ENCODE data around the gene GFRA3. TPM values are rescaled to one million over a fixed set of nuclear protein-coding genes. Genes with fewer than 3 reads are reported as not detected.

The GFRA3 gene
- total RNA-seq, 1 experiment from 2014 or later = 0.83 TPM

- intact Hi-C loops (cut with micrococcal nuclease; ENCODE audit: unreplicated experiment) = no loop called here
- Mint-ChIP-seq H3K4me3 (ENCODE audit: low read depth, unreplicated experiment) (no peak overlapping the region), H3K27ac (ENCODE audit: unreplicated experiment) (no peak overlapping the region), H3K27me3 (ENCODE audit: unreplicated experiment) (peaks cover 74% of the 10 kb centered on the region), H3K36me3 (ENCODE audit: insufficient read depth, unreplicated experiment) (no peaks in the 10 kb centered on the region), H3K4me1 (ENCODE audit: low read depth, unreplicated experiment) (no peaks in the 10 kb centered on the region), H3K9me3 (ENCODE audit: low read depth, unreplicated experiment) (no peaks in the 10 kb centered on the region)
- BruUV-seq (replicated peaks) = no TSS peak
- CTCF ChIA-PET = interaction anchor here (1.3 kb wide), 1 partner anchor 39 kb away, joined by 4 read pairs; no protein-coding TSS in a partner anchor
- TF ChIP-seq, protein P1, sequence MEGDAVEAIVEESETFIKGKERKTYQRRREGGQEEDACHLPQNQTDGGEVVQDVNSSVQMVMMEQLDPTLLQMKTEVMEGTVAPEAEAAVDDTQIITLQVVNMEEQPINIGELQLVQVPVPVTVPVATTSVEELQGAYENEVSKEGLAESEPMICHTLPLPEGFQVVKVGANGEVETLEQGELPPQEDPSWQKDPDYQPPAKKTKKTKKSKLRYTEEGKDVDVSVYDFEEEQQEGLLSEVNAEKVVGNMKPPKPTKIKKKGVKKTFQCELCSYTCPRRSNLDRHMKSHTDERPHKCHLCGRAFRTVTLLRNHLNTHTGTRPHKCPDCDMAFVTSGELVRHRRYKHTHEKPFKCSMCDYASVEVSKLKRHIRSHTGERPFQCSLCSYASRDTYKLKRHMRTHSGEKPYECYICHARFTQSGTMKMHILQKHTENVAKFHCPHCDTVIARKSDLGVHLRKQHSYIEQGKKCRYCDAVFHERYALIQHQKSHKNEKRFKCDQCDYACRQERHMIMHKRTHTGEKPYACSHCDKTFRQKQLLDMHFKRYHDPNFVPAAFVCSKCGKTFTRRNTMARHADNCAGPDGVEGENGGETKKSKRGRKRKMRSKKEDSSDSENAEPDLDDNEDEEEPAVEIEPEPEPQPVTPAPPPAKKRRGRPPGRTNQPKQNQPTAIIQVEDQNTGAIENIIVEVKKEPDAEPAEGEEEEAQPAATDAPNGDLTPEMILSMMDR (IDR thresholded peaks at IDR 0.05; ENCODE audit: unreplicated experiment) = no peak
- no peak for DNase-seq
Measured at GRCh38 chr5:138243794-138244193, 30.6 kb downstream of the GFRA3 start.

- CTCF ChIA-PET = interaction anchor here (0.5 to 0.8 kb wide), 3 partner anchors 28 to 241 kb away, joined by 3 to 4 read pairs (median 4); partner anchors contain the start of gene CDC23
- Mint-ChIP-seq H3K4me3 (ENCODE audit: low read depth, unreplicated experiment) (peak overlapping the region; percentile 57), H3K27me3 (ENCODE audit: unreplicated experiment) (peaks cover 74% of the 10 kb centered on the region), H3K4me1 (ENCODE audit: low read depth, unreplicated experiment) (no peaks in the 10 kb centered on the region), H3K36me3 (ENCODE audit: insufficient read depth, unreplicated experiment) (no peaks in the 10 kb centered on the region), H3K9me3 (ENCODE audit: low read depth, unreplicated experiment) (no peaks in the 10 kb centered on the region), H3K27ac (ENCODE audit: unreplicated experiment) (no peak overlapping the region)
- BruUV-seq (replicated peaks) = no TSS peak
- intact Hi-C loops (cut with micrococcal nuclease; ENCODE audit: unreplicated experiment) = no loop called here
- DNase-seq = peak; percentile 25
- TF ChIP-seq, protein P1 (IDR thresholded peaks at IDR 0.05; ENCODE audit: unreplicated experiment) = no peak
Measured at GRCh38 chr5:138241688-138242571, 32.5 kb downstream of the GFRA3 start.

DNA sequence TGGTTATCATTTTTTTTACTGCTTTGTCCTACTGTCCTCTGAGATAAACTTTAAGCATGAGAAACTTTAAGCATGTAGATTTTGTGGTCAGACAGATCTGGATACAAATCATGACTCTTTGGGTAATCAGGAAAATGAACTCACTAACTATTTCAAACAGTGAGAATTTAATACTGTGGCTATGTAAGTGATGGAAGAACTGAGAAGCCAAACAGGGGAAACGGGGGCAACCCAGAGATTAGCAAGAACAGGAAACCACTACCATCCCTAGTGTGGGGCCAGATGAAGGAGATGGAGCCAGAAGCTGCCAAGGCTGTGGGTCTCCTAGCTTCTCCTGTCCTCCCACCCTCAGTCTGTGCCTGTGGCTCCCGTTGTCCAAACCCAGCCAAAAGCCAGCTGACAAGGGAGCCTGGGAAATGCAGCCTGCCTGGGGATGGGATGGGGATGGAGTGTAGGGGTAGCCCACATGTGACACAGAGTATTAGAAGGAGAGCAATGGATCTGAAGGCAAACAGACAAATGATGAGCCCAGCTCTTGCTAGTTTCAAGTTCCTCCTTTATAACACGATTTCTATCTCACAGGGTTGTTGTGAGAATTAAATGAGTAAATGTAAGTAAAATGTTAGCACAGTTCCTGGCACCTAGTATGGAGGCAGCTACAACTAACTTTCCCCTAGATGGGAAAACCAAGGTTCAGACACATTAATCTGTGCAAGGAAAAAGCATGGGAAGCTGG is 33.6 kb downstream of the GFRA3 start:
- DNase-seq = no peak
- Mint-ChIP-seq H3K27ac (ENCODE audit: unreplicated experiment) (no peak overlapping the region), H3K4me1 (ENCODE audit: low read depth, unreplicated experiment) (no peaks in the 10 kb centered on the region), H3K36me3 (ENCODE audit: insufficient read depth, unreplicated experiment) (no peaks in the 10 kb centered on the region), H3K27me3 (ENCODE audit: unreplicated experiment) (peaks cover 71% of the 10 kb centered on the region), H3K4me3 (ENCODE audit: low read depth, unreplicated experiment) (no peak overlapping the region), H3K9me3 (ENCODE audit: low read depth, unreplicated experiment) (no peaks in the 10 kb centered on the region)
- intact Hi-C loops (cut with micrococcal nuclease; ENCODE audit: unreplicated experiment) = no loop called here
- BruUV-seq (replicated peaks) = no TSS peak
- TF ChIP-seq, protein P1 (IDR thresholded peaks at IDR 0.05; ENCODE audit: unreplicated experiment) = no peak
- CTCF ChIA-PET = interaction anchor here (0.6 kb wide), 3 partner anchors 135 to 1033 kb away, joined by 3 read pairs; no protein-coding TSS in a partner anchor

DNA sequence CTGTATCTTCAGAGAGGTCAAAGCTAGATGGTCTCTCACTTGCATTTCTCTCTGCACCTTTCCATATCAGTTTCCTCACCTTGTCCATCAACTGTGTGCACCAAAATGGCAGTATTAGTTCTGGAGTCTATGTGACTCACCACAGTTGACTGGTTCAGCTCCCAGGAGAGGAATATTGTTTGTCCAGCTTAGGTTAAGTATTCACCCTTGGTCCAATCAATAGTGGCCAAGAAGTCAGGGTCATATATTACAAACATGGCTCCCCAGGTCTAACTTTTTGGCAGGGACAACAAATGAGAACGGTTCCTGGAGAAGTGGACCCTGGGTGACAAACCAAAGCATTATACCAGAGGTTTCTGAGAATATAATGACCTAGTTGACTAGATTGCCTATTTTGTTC is 36.4 kb downstream of the GFRA3 start:
- H3K27me3 Mint-ChIP-seq (ENCODE audit: unreplicated experiment) = peaks cover 43% of the 10 kb centered on the region
- H3K9me3 Mint-ChIP-seq (ENCODE audit: low read depth, unreplicated experiment) = no peaks in the 10 kb centered on the region
- BruUV-seq (replicated peaks) = no TSS peak
- H3K36me3 Mint-ChIP-seq (ENCODE audit: insufficient read depth, unreplicated experiment) = no peaks in the 10 kb centered on the region
- TF ChIP-seq, protein P1 (IDR thresholded peaks at IDR 0.05; ENCODE audit: unreplicated experiment) = no peak
- no peaks in the 10 kb centered on the region for H3K4me1 Mint-ChIP-seq (ENCODE audit: low read depth, unreplicated experiment)
- intact Hi-C loops (cut with micrococcal nuclease; ENCODE audit: unreplicated experiment) = no loop called here
- CTCF ChIA-PET = interaction anchor here (0.9 kb wide), 1 partner anchor 45 kb away, joined by 3 read pairs; no protein-coding TSS in a partner anchor
- no peak overlapping the region for H3K27ac Mint-ChIP-seq (ENCODE audit: unreplicated experiment)
- no peak for DNase-seq
- no peak overlapping the region for H3K4me3 Mint-ChIP-seq (ENCODE audit: low read depth, unreplicated experiment)

Data from Calu3 (cell line).